ENCODE results near the gene PRXL2C. TPM values are rescaled to one million over a fixed set of nuclear protein-coding genes. Genes with fewer than 3 reads are reported as not detected.
"Not testable (repeated sequence)": the region's sequence is repeated elsewhere in the genome, so short reads cannot be mapped to it uniquely, and the experiment has no call there.

PRXL2C gene
- total RNA-seq (2022) (26.3 and 35.4 TPM in 2 replicates), Bru-seq, nascent RNA (percentile 74 among the genes with signal in this experiment), BruChase-seq, experiment 1, labeled RNA remaining after a 2-hour chase (percentile 85 among the genes with signal in this experiment), BruChase-seq, experiment 2, labeled RNA remaining after a 6-hour chase (percentile 93 among the genes with signal in this experiment)
- long read RNA-seq, transcript PRXL2C-201 (6 exons, 2,863 nt) = major isoform, 41 of 56 reads
- long read RNA-seq, partial matches to known transcripts = 1 of 56 reads
- long read RNA-seq, other reads (novel, unspliced or antisense) = 11 of 56 reads

- Mint-ChIP-seq H3K9me3 (ENCODE audit: unreplicated experiment) (no peaks in the 10 kb centered on the region), H3K36me3 (ENCODE audit: insufficient read depth, unreplicated experiment) (peaks cover 36% of the 10 kb centered on the region), H3K27me3 (ENCODE audit: insufficient read depth, unreplicated experiment) (no peaks in the 10 kb centered on the region), H3K27ac (ENCODE audit: unreplicated experiment) (peak within 1 kb of the TSS; percentile 88), H3K4me3 (ENCODE audit: unreplicated experiment) (peak within 1 kb of the TSS; percentile 87), H3K4me1 (ENCODE audit: low read depth, unreplicated experiment) (peaks cover 20% of the 10 kb centered on the region)
- ChIA-PET POLR2A (interaction anchor here (1.0 kb wide), 1 partner anchor 11 kb away, joined by 9 read pairs; no protein-coding TSS in a partner anchor), CTCF (interaction anchor here (0.6 kb wide), 1 partner anchor 11 kb away, joined by 6 read pairs; no protein-coding TSS in a partner anchor)
- intact Hi-C loops (cut with micrococcal nuclease; ENCODE audit: unreplicated experiment) = no loop called here
- Histone ChIP-seq H3K27me3 (replicated peaks; ENCODE audit: control insufficient read depth, insufficient read depth, low read length) (no peaks in the 10 kb centered on the region), H3K9me3 (no peaks in the 10 kb centered on the region), H3K4me1 (peaks cover 4% of the 10 kb centered on the region; the same call in 1 of the 2 replicates), H3K36me3 (ENCODE audit: control insufficient read depth, insufficient read depth, low read length) (no peaks in the 10 kb centered on the region), H3K4me3 (ENCODE audit: low read depth, low read length) (peak within 1 kb of the TSS; percentile 91)
- peak; percentile 85 to 88 for DNase-seq
- TF ChIP-seq, protein P1, sequence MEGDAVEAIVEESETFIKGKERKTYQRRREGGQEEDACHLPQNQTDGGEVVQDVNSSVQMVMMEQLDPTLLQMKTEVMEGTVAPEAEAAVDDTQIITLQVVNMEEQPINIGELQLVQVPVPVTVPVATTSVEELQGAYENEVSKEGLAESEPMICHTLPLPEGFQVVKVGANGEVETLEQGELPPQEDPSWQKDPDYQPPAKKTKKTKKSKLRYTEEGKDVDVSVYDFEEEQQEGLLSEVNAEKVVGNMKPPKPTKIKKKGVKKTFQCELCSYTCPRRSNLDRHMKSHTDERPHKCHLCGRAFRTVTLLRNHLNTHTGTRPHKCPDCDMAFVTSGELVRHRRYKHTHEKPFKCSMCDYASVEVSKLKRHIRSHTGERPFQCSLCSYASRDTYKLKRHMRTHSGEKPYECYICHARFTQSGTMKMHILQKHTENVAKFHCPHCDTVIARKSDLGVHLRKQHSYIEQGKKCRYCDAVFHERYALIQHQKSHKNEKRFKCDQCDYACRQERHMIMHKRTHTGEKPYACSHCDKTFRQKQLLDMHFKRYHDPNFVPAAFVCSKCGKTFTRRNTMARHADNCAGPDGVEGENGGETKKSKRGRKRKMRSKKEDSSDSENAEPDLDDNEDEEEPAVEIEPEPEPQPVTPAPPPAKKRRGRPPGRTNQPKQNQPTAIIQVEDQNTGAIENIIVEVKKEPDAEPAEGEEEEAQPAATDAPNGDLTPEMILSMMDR (IDR thresholded peaks at IDR 0.05; ENCODE audit: insufficient read depth in 1 of 2, low read depth in 1 of 2, low read length in 1 of 2, severe bottlenecking in 1 of 2, unreplicated experiment in 1 of 2) = no peak
- BruUV-seq (replicated peaks) = no TSS peak
Observed at GRCh38 chr9:96655198-96655851, at the start of gene PRXL2C. Gene PRXL2C (minus strand): TSS chr9:96655317. CDS start chr9:96655281, 36 bp downstream.

GRCh38 chr9:96700721-96701375 lies 45.7 kb upstream of the PRXL2C start:
- BruUV-seq (replicated peaks) = not testable (repeated sequence)

DNA sequence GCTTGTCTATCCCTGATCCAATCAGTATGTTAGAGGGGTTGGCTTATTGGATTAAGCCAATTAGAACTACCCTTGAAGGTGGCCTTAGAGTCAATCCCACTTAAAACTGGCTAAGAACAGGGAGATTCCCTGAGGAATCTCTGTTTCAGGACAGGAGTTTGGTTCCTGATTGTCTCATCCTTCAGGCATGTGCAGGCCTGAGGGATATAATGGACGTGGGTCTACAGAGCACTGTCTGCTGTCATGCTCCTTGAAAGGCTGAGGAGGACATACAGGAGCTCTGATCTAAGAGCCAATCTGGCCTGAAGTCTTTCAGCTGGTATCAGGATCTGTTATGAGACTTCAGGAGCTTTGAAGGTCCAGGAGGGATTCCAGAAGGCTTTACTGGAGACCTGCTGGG lies 36.2 kb upstream of the PRXL2C start:
- no peak for DNase-seq
- ChIA-PET POLR2A (no interaction called here), CTCF (no interaction called here)
- no TSS peak for BruUV-seq (replicated peaks)
- H3K27ac Mint-ChIP-seq (ENCODE audit: unreplicated experiment) = no peak overlapping the region
- Histone ChIP-seq H3K27me3 (replicated peaks; ENCODE audit: control insufficient read depth, insufficient read depth, low read length) (no peaks in the 10 kb centered on the region), H3K4me3 (ENCODE audit: low read depth, low read length) (no peak overlapping the region), H3K4me1 (no peaks in the 10 kb centered on the region), H3K36me3 (ENCODE audit: control insufficient read depth, insufficient read depth, low read length) (no peaks in the 10 kb centered on the region), H3K9me3 (peaks cover 15% of the 10 kb centered on the region)
- no peaks in the 10 kb centered on the region for H3K36me3 Mint-ChIP-seq (ENCODE audit: insufficient read depth, unreplicated experiment)
- H3K4me3 Mint-ChIP-seq (ENCODE audit: unreplicated experiment) = no peak overlapping the region
- TF ChIP-seq, protein P1 (IDR thresholded peaks at IDR 0.05; ENCODE audit: insufficient read depth in 1 of 2, low read depth in 1 of 2, low read length in 1 of 2, severe bottlenecking in 1 of 2, unreplicated experiment in 1 of 2) = no peak
- no peaks in the 10 kb centered on the region for H3K27me3 Mint-ChIP-seq (ENCODE audit: insufficient read depth, unreplicated experiment)
- no peaks in the 10 kb centered on the region for H3K4me1 Mint-ChIP-seq (ENCODE audit: low read depth, unreplicated experiment)
- intact Hi-C loops (cut with micrococcal nuclease; ENCODE audit: unreplicated experiment) = no loop called here
- peaks cover 30% of the 10 kb centered on the region for H3K9me3 Mint-ChIP-seq (ENCODE audit: unreplicated experiment)

More at GRCh38 chr9:96700721-96701375, 45.7 kb upstream of the PRXL2C start:
- H3K36me3 Mint-ChIP-seq (ENCODE audit: insufficient read depth, unreplicated experiment); H3K36me3 ChIP-seq (ENCODE audit: control insufficient read depth, insufficient read depth, low read length); DNase-seq; H3K4me3 Mint-ChIP-seq (ENCODE audit: unreplicated experiment); H3K4me1 ChIP-seq; H3K4me3 ChIP-seq (ENCODE audit: low read depth, low read length); H3K27me3 Mint-ChIP-seq (ENCODE audit: insufficient read depth, unreplicated experiment); POLR2A ChIA-PET; CTCF ChIA-PET; H3K27me3 ChIP-seq (replicated peaks; ENCODE audit: control insufficient read depth, insufficient read depth, low read length); H3K27ac Mint-ChIP-seq (ENCODE audit: unreplicated experiment); intact Hi-C loops (cut with micrococcal nuclease; ENCODE audit: unreplicated experiment); H3K4me1 Mint-ChIP-seq (ENCODE audit: low read depth, unreplicated experiment): not testable (repeated sequence)
- H3K9me3 Mint-ChIP-seq (ENCODE audit: unreplicated experiment) = peaks cover 42% of the 10 kb centered on the region
- peaks cover 23% of the 10 kb centered on the region; the same call in 1 of the 2 replicates for H3K9me3 ChIP-seq

All from Caco-2 (cell line).